ENCODE measurements around the gene TMEM121.
"Not testable (repeated sequence)": the region's sequence is repeated elsewhere in the genome, so short reads cannot be mapped to it uniquely, and the experiment has no call there.

TMEM121 gene

GRCh38 chr14:105570482-105570881 lies 44.1 kb downstream of the TMEM121 start:
- DNase-seq: no peak

- not testable (repeated sequence) for DNase-seq
These were observed 45.0 kb downstream of the TMEM121 start for GRCh38 chr14:105571181-105571951.

- not testable (repeated sequence) for DNase-seq
These were observed 45.7 kb downstream of the TMEM121 start for GRCh38 chr14:105572063-105572462.

DNA sequence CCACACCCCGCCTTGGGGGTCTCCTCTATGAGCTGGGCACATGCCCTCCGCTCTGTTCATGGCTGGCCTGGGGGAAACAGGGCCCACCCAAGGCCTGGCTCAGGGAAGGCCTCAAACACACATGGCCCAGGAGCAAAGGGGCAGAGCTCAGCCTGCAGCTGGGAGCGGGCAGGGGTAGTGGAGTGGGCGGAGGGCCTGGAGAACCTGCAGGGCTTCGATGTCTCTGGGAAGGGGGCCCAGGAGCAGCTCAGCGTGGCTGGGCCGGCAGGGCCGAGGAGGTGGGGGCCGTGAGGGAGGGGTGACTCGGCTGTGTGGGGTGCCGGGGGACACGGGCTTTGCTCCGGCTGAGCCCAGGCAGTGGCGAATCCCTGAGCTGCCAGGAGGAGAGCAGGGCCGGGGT lies 47.5 kb downstream of the TMEM121 start:
- DNase-seq: not testable (repeated sequence)

GRCh38 chr14:105574411-105574810 lies 48.0 kb downstream of the TMEM121 start:
- not testable (repeated sequence) for DNase-seq

GRCh38 chr14:105575016-105575700 lies 48.8 kb downstream of the TMEM121 start:
- not testable (repeated sequence) for DNase-seq

DNA sequence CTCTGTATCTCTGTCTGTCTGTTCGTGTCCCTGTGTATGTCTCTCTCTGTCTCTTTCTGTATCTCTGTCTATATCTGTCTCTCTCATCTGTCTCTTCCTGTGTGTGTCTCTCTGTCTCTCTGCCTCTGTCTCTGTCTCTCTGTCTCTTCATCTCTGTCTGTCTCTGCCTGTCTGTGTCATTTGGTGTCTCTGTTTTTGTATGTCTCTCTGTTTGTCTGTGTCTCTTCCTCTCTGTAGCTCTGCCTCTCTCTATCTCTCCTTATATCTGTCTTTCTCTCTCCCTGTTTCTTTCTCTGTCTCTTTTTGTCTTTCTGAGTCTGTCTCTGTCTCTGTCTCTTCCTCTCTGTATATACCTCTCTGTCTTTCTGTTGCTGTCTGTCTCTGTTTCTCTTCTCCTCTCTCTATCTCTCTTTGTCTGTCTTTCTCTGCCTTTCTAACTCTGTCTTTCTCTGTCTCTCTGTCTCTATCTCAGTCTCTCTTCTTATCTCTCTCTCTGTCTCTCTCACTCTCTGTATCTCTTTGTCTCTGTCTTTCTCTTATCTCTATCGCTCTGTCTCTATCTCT lies 50.2 kb downstream of the TMEM121 start:
- DNase-seq: no peak

DNA sequence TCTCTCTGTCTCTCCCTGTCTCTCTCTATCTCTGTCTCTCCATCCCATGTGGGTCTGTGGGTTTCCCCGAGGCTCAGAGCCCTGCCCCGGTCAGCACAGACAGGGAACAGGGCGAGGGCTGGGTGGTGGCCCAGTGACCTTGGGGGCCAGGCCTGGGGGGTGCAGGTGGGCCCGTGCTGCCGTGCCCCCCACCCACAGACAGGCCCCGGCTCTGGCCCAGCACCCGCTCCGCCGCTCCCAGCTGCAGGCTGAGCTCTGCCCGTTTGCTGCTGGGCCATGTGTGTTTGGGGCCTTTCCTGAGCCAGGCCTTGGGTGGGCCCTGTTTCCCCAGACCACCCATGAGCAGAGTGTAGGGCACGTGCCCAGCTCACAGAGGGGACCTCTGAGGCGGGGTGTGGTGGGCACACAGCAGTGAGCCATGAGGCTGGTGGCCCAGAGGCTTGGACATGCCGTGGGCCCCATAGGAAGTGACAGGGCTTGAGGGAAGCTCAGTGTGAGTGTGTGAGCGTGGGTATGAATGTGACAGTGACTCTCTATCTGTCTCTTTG lies 51.0 kb downstream of the TMEM121 start:
- no peak for DNase-seq

- DNase-seq: no peak
These were observed 51.7 kb downstream of the TMEM121 start for GRCh38 chr14:105578070-105578469.

DNA sequence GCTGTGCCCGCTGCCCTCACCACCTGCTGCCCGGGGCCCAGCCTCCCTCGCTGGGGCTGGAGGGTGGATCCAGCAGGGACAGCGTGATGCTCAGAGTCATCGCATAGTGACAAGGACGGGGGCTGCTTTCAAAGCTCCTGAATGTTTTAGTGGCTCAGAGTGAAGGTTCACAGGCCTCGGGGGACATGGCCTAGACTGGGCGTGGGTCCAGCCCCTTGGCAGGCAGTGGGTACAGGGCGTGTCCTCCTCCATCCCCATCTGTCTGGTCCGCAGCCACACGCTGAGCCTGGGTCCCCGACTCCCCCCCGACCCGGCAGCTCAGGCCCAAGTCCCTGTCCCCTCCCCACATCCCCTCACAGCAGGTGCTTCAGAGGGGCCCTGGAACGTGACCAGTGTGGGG lies 52.8 kb downstream of the TMEM121 start:
- not testable (repeated sequence) for DNase-seq

All from fibroblast of skin of back (primary cell).